A549 (cell line): ENCODE measurements around the gene SNRK. TPM values are rescaled to one million over a fixed set of nuclear protein-coding genes. Genes with fewer than 3 reads are reported as not detected.

ENCODE experiments used
- ATAC-seq, 2 experiments: fragments of 200-7000 bp in 1 of 2; fragments of >200 bp in 1 of 2; cut with Nextera tagmentation in 1 of 2; cut with Tn5 transposase in 1 of 2; 3 replicates each; pipeline versions ENCODE4 v1.8.0 to v1.9.1; 2018 to 2020; ENCODE audit warnings: mild to moderate bottlenecking in 1 of 2, moderate library complexity in 1 of 2
- CTCF ChIA-PET: fragments of 300-600 bp; sonication (Branson Sonifier 250); formaldehyde crosslinking; extraction: SDS; loops from one replicate; lab custom pipeline; 2021; ENCODE audit warnings: antibody characterized with exemption, inconsistent platforms; lab: Yijun Ruan, JAX
- POLR2A ChIA-PET: fragments of 350-600 bp; formaldehyde crosslinking; extraction: SDS; loops from one replicate; lab custom pipeline; 2021; ENCODE audit warnings: antibody characterized with exemption, inconsistent platforms; lab: Yijun Ruan, JAX
- DNase-seq, 2 experiments: peaks; one replicate each; pipeline versions ENCODE4 v3.0.0 to v3.0.0-alpha.2; 2011 to 2016; ENCODE audit warnings: low read depth in 1 of 2, low spot score in 1 of 2
- FAIRE-seq: peaks from 2 replicates; lab custom pipeline; 2011; peaks lifted over from hg19 to GRCh38; lab: Jason Lieb, UNC
- H3K27ac ChIP-seq, 2 experiments: fragments of >200 bp; sonication (Bioruptor Twin); formaldehyde crosslinking; 3 replicates each; pipeline ENCODE4 v1.5.1; 2016 to 2017
- H3K4me1 ChIP-seq: fragments of >200 bp; sonication (Bioruptor Twin); formaldehyde crosslinking; 3 replicates; pipeline ENCODE4 v1.6.1; 2016
- H3K4me2 ChIP-seq: fragments of >200 bp; sonication (Bioruptor Twin); formaldehyde crosslinking; 3 replicates; pipeline ENCODE4 v1.6.1; 2016
- H3K4me3 ChIP-seq: fragments of >200 bp; sonication (Bioruptor Twin); formaldehyde crosslinking; 3 replicates; pipeline ENCODE4 v1.5.1; 2016
- H3K9me3 ChIP-seq: fragments of >200 bp; sonication (Bioruptor Twin); formaldehyde crosslinking; 3 replicates; pipeline ENCODE4 v1.6.1; 2016
- BCL3 ChIP-seq: fragments of >200 bp; sonication (Bioruptor Twin); formaldehyde crosslinking; IDR thresholded peaks from 3 replicates; pipeline ENCODE4 v1.6.1; 2016
- BHLHE40 ChIP-seq: IDR thresholded peaks from 2 replicates; pipeline ENCODE4 v1.6.1; 2012; ENCODE audit warnings: low read depth, low read length, inconsistent platforms
- CBX8 ChIP-seq: fragments of 200-600 bp; sonication (generic); IDR thresholded peaks from 2 replicates; pipeline ENCODE4 v1.6.1; 2016
- E2F6 ChIP-seq: IDR thresholded peaks from 2 replicates; pipeline ENCODE4 v1.6.1; 2012; ENCODE audit warnings: low read depth, borderline replicate concordance
- EHF ChIP-seq: fragments of 250-450 bp; sonication (Bioruptor Pico); IDR thresholded peaks from 2 replicates; pipeline ENCODE4 v1.5.0; 2020; ENCODE audit warnings: mild to moderate bottlenecking
- EHMT2 ChIP-seq: fragments of 200-600 bp; sonication (generic); IDR thresholded peaks from 2 replicates; pipeline ENCODE4 v1.6.1; 2016; ENCODE audit warnings: antibody characterized with exemption, low read depth, mild to moderate bottlenecking, moderate library complexity
- ELK1 ChIP-seq: fragments of 150-350 bp; IDR thresholded peaks from 2 replicates; pipeline ENCODE4 v1.6.1; 2014; ENCODE audit warnings: low read depth, mild to moderate bottlenecking, low read length
- EP300 ChIP-seq, 2 experiments: fragments of >200 bp; sonication (Bioruptor Twin); formaldehyde crosslinking; IDR thresholded peaks; 2 replicates in 1 of 2; 3 replicates in 1 of 2; pipeline ENCODE4 v1.6.1; 2016 to 2017
- ESRRA ChIP-seq: fragments of 150-350 bp; IDR thresholded peaks from 2 replicates; pipeline ENCODE4 v1.6.1; 2014; ENCODE audit warnings: mild to moderate bottlenecking, low read length, borderline replicate concordance
- FOSL2 ChIP-seq, 2 experiments: fragments of 450-650 bp in 1 of 2; fragments of >200 bp in 1 of 2; sonication (Bioruptor Twin) in 1 of 2; formaldehyde crosslinking; IDR thresholded peaks; 2 replicates each; pipeline versions ENCODE4 v1.5.0 to v1.6.1; 2016 to 2020; ENCODE audit warnings: mild to moderate bottlenecking in 1 of 2, moderate library complexity in 1 of 2
- FOXS1 ChIP-seq: fragments of 250-450 bp; sonication (Bioruptor Pico); IDR thresholded peaks from 2 replicates; pipeline ENCODE4 v1.5.0; 2020; ENCODE audit warnings: mild to moderate bottlenecking, moderate library complexity
- GATA3 ChIP-seq: IDR thresholded peaks from 2 replicates; pipeline ENCODE4 v1.6.1; 2012; ENCODE audit warnings: borderline replicate concordance
- HDAC2 ChIP-seq: fragments of 200-600 bp; sonication (generic); IDR thresholded peaks from 2 replicates; pipeline ENCODE4 v1.6.1; 2016
- HOXA7 ChIP-seq: fragments of 250-450 bp; sonication (Bioruptor Pico); IDR thresholded peaks from 2 replicates; pipeline ENCODE4 v1.5.0; 2020; ENCODE audit warnings: mild to moderate bottlenecking, moderate library complexity
- JUNB ChIP-seq: fragments of >200 bp; sonication (Bioruptor Twin); formaldehyde crosslinking; IDR thresholded peaks from 2 replicates; pipeline ENCODE4 v1.6.1; 2016
- MAFK ChIP-seq: fragments of 450-650 bp; IDR thresholded peaks from 2 replicates; pipeline ENCODE4 v1.6.1; 2014; ENCODE audit not compliant: partially characterized antibody
- MAX ChIP-seq: IDR thresholded peaks from 2 replicates; pipeline ENCODE4 v1.6.1; 2012
- MYC ChIP-seq: IDR thresholded peaks from 2 replicates; pipeline ENCODE4 v1.6.1; 2012; ENCODE audit warnings: mild to moderate bottlenecking, inconsistent platforms, low read length, improper control_type of control experiment, borderline replicate concordance
- NFE2L2 ChIP-seq: fragments of 150-350 bp; conservative IDR thresholded peaks from 2 replicates; pipeline ENCODE4 v1.6.1; 2014; ENCODE audit warnings: low read length
- NR3C1 ChIP-seq: fragments of >200 bp; sonication (Bioruptor Twin); formaldehyde crosslinking; IDR thresholded peaks from 3 replicates; pipeline ENCODE4 v1.6.1; 2017
- PHF8 ChIP-seq: fragments of 200-600 bp; sonication (generic); IDR thresholded peaks from 2 replicates; pipeline ENCODE4 v1.6.1; 2016; ENCODE audit warnings: low read depth, mild to moderate bottlenecking, antibody characterized with exemption, moderate library complexity, borderline replicate concordance
- POLR2AphosphoS2 ChIP-seq: conservative IDR thresholded peaks from 2 replicates; pipeline ENCODE4 v1.6.1; 2012; ENCODE audit warnings: low read length, improper control_type of control experiment, inconsistent platforms
- RARB ChIP-seq: fragments of 250-450 bp; sonication (Bioruptor Pico); IDR thresholded peaks from 2 replicates; pipeline ENCODE4 v1.8.0; 2021; ENCODE audit warnings: mild to moderate bottlenecking, moderate library complexity
- SMC3 ChIP-seq: fragments of >200 bp; sonication (Bioruptor Twin); formaldehyde crosslinking; IDR thresholded peaks from 3 replicates; pipeline ENCODE4 v1.6.1; 2018; ENCODE audit warnings: inconsistent platforms
- TFCP2L1 ChIP-seq: fragments of 250-450 bp; sonication (Bioruptor Pico); IDR thresholded peaks from 2 replicates; pipeline ENCODE4 v1.5.0; 2021; ENCODE audit warnings: mild to moderate bottlenecking
- TP53 ChIP-seq: fragments of 250-450 bp; sonication (Bioruptor Pico); IDR thresholded peaks from 2 replicates; pipeline ENCODE4 v1.5.0; 2021; ENCODE audit warnings: mild to moderate bottlenecking, moderate library complexity
- ZC3H11A ChIP-seq: fragments of 450-650 bp; IDR thresholded peaks from 2 replicates; pipeline ENCODE4 v1.6.1; 2014; ENCODE audit warnings: antibody characterized with exemption, mild to moderate bottlenecking
- ZFP36 ChIP-seq: fragments of 450-650 bp; IDR thresholded peaks from 2 replicates; pipeline ENCODE4 v1.6.1; 2014; ENCODE audit warnings: borderline replicate concordance; ENCODE audit not compliant: partially characterized antibody
- ZNF302 ChIP-seq: fragments of 250-450 bp; sonication (Bioruptor Pico); IDR thresholded peaks from 2 replicates; pipeline ENCODE4 v1.9.0; 2021; ENCODE audit warnings: inconsistent platforms, mild to moderate bottlenecking, moderate library complexity
- ZSCAN20 ChIP-seq: fragments of 250-450 bp; sonication (Bioruptor Pico); IDR thresholded peaks from 2 replicates; pipeline ENCODE4 v1.8.0; 2022; ENCODE audit warnings: mild to moderate bottlenecking, moderate library complexity
- WGBS: methylation state at CpG from one replicate; pipeline ENCODE4 v1.1.6; 2017; ENCODE audit errors: missing lambda C conversion rate; 5-methylcytosine and 5-hydroxymethylcytosine counted together
- polyA plus RNA-seq, 4 experiments: library from polyadenylated mRNA; depleted of rRNA in 3 of 4; stranded (reverse); fragments of >200 nt; fragmentation: RNase III in 1 of 4; extraction: RNeasy Plus Mini Kit Qiagen cat#74134 plus additional on column Dnase treatment in 1 of 4; gene quantifications; 2 replicates in 3 of 4; 3 replicates in 1 of 4; pipeline ENCODE4 v1.2.3, GENCODE V29; 2011 to 2017

The SNRK gene
- polyA plus RNA-seq, 2 of the 4 experiments (the other 2 are of a cell fraction), result 3.5 to 7.2 TPM

- Histone ChIP-seq H3K4me1 (no peaks in the 10 kb centered on the region), H3K4me3 (no peak overlapping the region), H3K9me3 (no peaks in the 10 kb centered on the region), H3K4me2 (no peak overlapping the region), H3K27ac (no peak overlapping the region)
- POLR2A ChIA-PET, result interaction anchor here (0.6 kb wide), 1 partner anchor 487 kb away, joined by 3 read pairs; no protein-coding TSS in a partner anchor
- CTCF ChIA-PET, result interaction anchor here (0.5 kb wide), 1 partner anchor 389 kb away, joined by 3 read pairs; no protein-coding TSS in a partner anchor
- no peak for FAIRE-seq
- 80% methylated on average over 1 of the region's 1 CpG for WGBS
- no peak for ATAC-seq
- DNase-seq, result no peak
- TF ChIP-seq GATA3, result no peak
- TF ChIP-seq PHF8, result no peak
- TF ChIP-seq ZC3H11A, result no peak
- no peak for TF ChIP-seq HDAC2
- no peak for TF ChIP-seq ZNF302 (CRISPR knock-in tag)
- TF ChIP-seq BHLHE40, result no peak
- TF ChIP-seq SMC3, result no peak
- TF ChIP-seq RARB (CRISPR knock-in tag), result no peak
- no peak for TF ChIP-seq EP300 (IDR thresholded peaks at IDR 0.05)
- TF ChIP-seq POLR2AphosphoS2, result no peak
- no peak for TF ChIP-seq ZFP36
- TF ChIP-seq NR3C1, result no peak
- no peak for TF ChIP-seq ESRRA
Measured at GRCh38 chr3:43302116-43302880, 16.0 kb downstream of the SNRK start.

GRCh38 chr3:43304126-43304525 lies 17.8 kb downstream of the SNRK start:
- WGBS, result 86% methylated on average over 3 of the region's 3 CpGs
- TF ChIP-seq TFCP2L1 (CRISPR knock-in tag), result no peak
- no peak for TF ChIP-seq MYC
- TF ChIP-seq MAX, result no peak
- no peak for TF ChIP-seq PHF8
- TF ChIP-seq EHF, result no peak
- TF ChIP-seq HOXA7, result no peak
- TF ChIP-seq FOSL2 (IDR thresholded peaks at IDR 0.05), result no peak
- TF ChIP-seq FOSL2 (CRISPR knock-in tag; IDR thresholded peaks at IDR 0.05), result no peak
- TF ChIP-seq TP53 (CRISPR knock-in tag), result no peak
- TF ChIP-seq FOXS1 (CRISPR knock-in tag), result no peak
- no peak for TF ChIP-seq POLR2AphosphoS2
- TF ChIP-seq ELK1, result no peak
- TF ChIP-seq JUNB, result no peak
- no peak for TF ChIP-seq NFE2L2
- no peak for TF ChIP-seq CBX8
- no peak for TF ChIP-seq E2F6
- TF ChIP-seq BCL3, result no peak
- no peak for TF ChIP-seq MAFK
- TF ChIP-seq ZSCAN20 (CRISPR knock-in tag), result no peak
- no peak for TF ChIP-seq EHMT2
- TF ChIP-seq, all 56 proteins: peak for 0
- no peak for DNase-seq
- no peak for FAIRE-seq
- no peak overlapping the region for H3K4me3 ChIP-seq
- no peaks in the 10 kb centered on the region for H3K4me1 ChIP-seq
- CTCF ChIA-PET, result no interaction called here
- no peak overlapping the region for H3K4me2 ChIP-seq
- no peak overlapping the region for H3K27ac ChIP-seq
- no peak for ATAC-seq
- POLR2A ChIA-PET, result no interaction called here
- H3K9me3 ChIP-seq, result no peaks in the 10 kb centered on the region
